Naive thymus-derived CD4-positive, alpha-beta T cell (primary cell): Measurements from ENCODE around the gene CSNK1G3. TPM values are rescaled to one million over a fixed set of nuclear protein-coding genes. Genes with fewer than 3 reads are reported as not detected.
"Not testable (repeated sequence)": the region's sequence is repeated elsewhere in the genome, so short reads cannot be mapped to it uniquely, and the experiment has no call there.

Source experiments
- ATAC-seq: fragments of 150-1000 bp; cut with Tn5 transposase; 2 replicates; pipeline ENCODE4 v1.10.0; 2021; ENCODE audit warnings: mild to moderate bottlenecking, moderate library complexity
- CTCF ChIA-PET: fragments of 350-600 bp; sonication (Branson Sonifier 250); formaldehyde crosslinking; loops from one replicate; lab custom pipeline; 2021; ENCODE audit warnings: antibody characterized with exemption; lab: Charles Lee
- POLR2A ChIA-PET: fragments of 350-600 bp; sonication (Branson Sonifier 250); formaldehyde crosslinking; loops from one replicate; lab custom pipeline; 2021; ENCODE audit warnings: antibody characterized with exemption, inconsistent platforms; lab: Charles Lee
- DNase-seq, 9 donors: peaks; one replicate each; pipeline versions ENCODE4 v3.0.0 to v3.0.0-alpha.2; 2020 to 2022; ENCODE audit warnings: mixed read lengths in 1 of 9
- H3K27ac ChIP-seq: one replicate; pipeline ENCODE4 v1.7.0; 2013; ENCODE audit warnings: mild to moderate bottlenecking, low read depth, low read length, moderate library complexity
- H3K27me3 ChIP-seq, 2 donors: one replicate each; pipeline ENCODE4 v1.7.0; 2013; ENCODE audit warnings: low read length in 2 of 2, mild to moderate bottlenecking in 2 of 2, moderate library complexity in 2 of 2; ENCODE audit not compliant: control insufficient read depth in 2 of 2, insufficient read depth in 2 of 2
- H3K36me3 ChIP-seq, 3 experiments: 1 replicate in 2 of 3; 2 replicates in 1 of 3; pipeline ENCODE4 v1.7.0; 2013; ENCODE audit warnings: low read length in 3 of 3, mild to moderate bottlenecking in 3 of 3, moderate library complexity in 1 of 3; ENCODE audit not compliant: insufficient read depth in 3 of 3, control insufficient read depth in 2 of 3
- H3K4me1 ChIP-seq, 2 donors: one replicate each; pipeline ENCODE4 v1.7.0; 2013; ENCODE audit warnings: low read length in 2 of 2, mild to moderate bottlenecking in 2 of 2, moderate library complexity in 1 of 2; ENCODE audit not compliant: control insufficient read depth in 2 of 2, insufficient read depth in 2 of 2
- H3K4me3 ChIP-seq: 2 replicates; pipeline ENCODE4 v1.7.0; 2013; ENCODE audit warnings: mild to moderate bottlenecking, low read length
- H3K9me3 ChIP-seq, 3 experiments: 1 replicate in 2 of 3; 2 replicates in 1 of 3; pipeline ENCODE4 v1.7.0; 2013; ENCODE audit warnings: low read length in 3 of 3; ENCODE audit not compliant: control insufficient read depth in 2 of 3
- H3K27ac Mint-ChIP-seq, 9 donors: one replicate each; pipeline ENCODE4 v1.8.0; 2020 to 2022; ENCODE audit warnings: mixed read lengths in 9 of 9, mild to moderate bottlenecking in 8 of 9, moderate library complexity in 5 of 9, inconsistent platforms in 2 of 9
- H3K27me3 Mint-ChIP-seq, 5 donors: one replicate each; pipeline ENCODE4 v1.8.0; 2021 to 2022; ENCODE audit warnings: mixed read lengths in 5 of 5, mild to moderate bottlenecking in 1 of 5
- H3K36me3 Mint-ChIP-seq, 5 donors: one replicate each; pipeline ENCODE4 v1.8.0; 2020 to 2022; ENCODE audit warnings: mixed read lengths in 5 of 5, mild to moderate bottlenecking in 3 of 5, inconsistent platforms in 1 of 5
- H3K4me1 Mint-ChIP-seq, 7 donors: one replicate each; pipeline ENCODE4 v1.8.0; 2020 to 2022; ENCODE audit warnings: mixed read lengths in 7 of 7, mild to moderate bottlenecking in 3 of 7, inconsistent platforms in 1 of 7
- H3K4me3 Mint-ChIP-seq, 10 donors: one replicate each; pipeline ENCODE4 v1.8.0; 2020 to 2022; ENCODE audit warnings: mild to moderate bottlenecking in 10 of 10, mixed read lengths in 10 of 10, moderate library complexity in 6 of 10, inconsistent platforms in 2 of 10
- H3K9me3 Mint-ChIP-seq, 11 donors: one replicate each; pipeline ENCODE4 v1.8.0; 2020 to 2022; ENCODE audit warnings: mixed read lengths in 11 of 11, mild to moderate bottlenecking in 4 of 11, inconsistent platforms in 1 of 11, moderate library complexity in 1 of 11
- intact Hi-C, 2 donors: fragments of 100-400 bp; cut with micrococcal nuclease; formaldehyde crosslinking; loops; one replicate each; pipeline ENCODE4 v1.15.1; 2023
- polyA plus RNA-seq, 2 donors: library from polyadenylated mRNA; unstranded; fragments of 300-500 nt; fragmentation: Illumina TruSeq; gene quantifications; one replicate each; pipeline ENCODE4 v1.2.3, GENCODE V29; 2021
- total RNA-seq, 6 experiments: library from RNA in 5 of 6; stranded (reverse) in 5 of 6; gene quantifications; 1 replicate in 5 of 6; 2 replicates in 1 of 6; pipeline ENCODE4 v1.2.3 and lab custom pipeline; 2021 to 2026

The CSNK1G3 gene
- total RNA-seq: 10 to 100 TPM; 33.1 to 83.8 (median 71.0) TPM
- polyA plus RNA-seq: 10 to 100 TPM; 20.0 to 25.6 TPM
- total RNA-seq (lab: John Stamatoyannopoulos, UW): 39.8 reads per million, percentile 66 among the genes with 10 or more reads in this experiment

DNA sequence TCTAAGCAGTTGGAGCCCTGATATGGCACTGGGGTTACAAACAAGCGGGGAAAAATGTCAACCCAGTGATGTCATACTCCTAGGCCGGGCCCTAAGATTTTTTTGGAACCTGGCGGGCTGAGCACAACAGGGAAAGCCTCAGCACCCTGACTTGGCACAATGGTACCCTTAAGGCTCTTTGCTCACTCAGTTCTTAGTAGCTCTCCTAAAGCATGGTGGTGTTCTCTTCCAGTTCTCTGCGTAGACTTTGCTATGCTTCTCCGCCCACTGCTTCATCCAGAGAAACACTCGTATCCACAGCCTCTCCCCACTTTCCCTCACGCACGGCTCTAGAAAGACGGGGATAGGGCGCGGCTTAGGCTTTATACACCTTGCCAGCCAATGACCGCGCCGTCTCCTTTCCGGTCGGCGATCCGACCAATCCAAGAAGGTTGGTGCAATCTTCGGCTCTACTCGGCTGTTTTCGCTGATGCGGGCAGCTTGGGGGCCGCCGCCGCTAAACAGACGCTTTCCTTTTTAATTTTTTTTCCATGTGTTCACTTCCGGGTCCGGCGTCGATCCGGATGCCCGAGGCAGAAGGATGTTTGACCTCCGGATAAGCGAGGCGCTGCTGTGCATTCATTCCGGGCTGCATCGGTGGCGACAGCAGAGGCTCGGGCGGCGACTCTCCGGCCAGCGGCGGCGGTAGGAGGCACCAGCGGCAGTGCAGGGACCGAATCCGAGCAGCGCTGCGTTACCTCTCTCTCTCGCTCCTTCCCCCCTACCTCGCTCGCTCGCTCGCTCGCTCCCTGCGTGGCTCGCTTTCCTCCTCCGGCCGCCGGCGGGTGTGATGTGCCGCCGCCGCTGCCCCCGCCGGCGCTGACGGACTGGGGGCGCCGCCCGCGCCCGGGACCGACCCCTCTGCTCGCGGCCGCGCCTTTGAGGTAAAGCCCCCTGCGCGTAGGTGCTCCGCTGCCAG lies at the start of gene CSNK1G3:
TSS of gene CSNK1G3 (plus strand) at position 530 of the 958 bp plus-strand sequence. CDS start 33,487 bp downstream, outside the sequence.
- Histone ChIP-seq H3K36me3 (no peaks in the 10 kb centered on the region), H3K4me3 (peak within 1 kb of the TSS; percentile 73), H3K9me3 (no peaks in the 10 kb centered on the region), H3K4me1 (peaks cover 15 to 24% of the 10 kb centered on the region in 2 donors), H3K27ac (peak within 1 kb of the TSS; percentile 75), H3K27me3 (no peaks in the 10 kb centered on the region)
- ChIA-PET CTCF (no interaction called here), POLR2A (interaction anchor here (0.6 to 5.3 kb wide), 10 partner anchors 10 to 736 kb away, joined by 3 to 88 read pairs (median 4); partner anchors contain the start of gene CEP120)
- Mint-ChIP-seq H3K4me1 (peaks cover 29 to 55% (median 45%) of the 10 kb centered on the region in 7 donors), H3K27me3 (peaks cover 0 to 16% (median 0%) of the 10 kb centered on the region in 5 donors), H3K9me3 (peaks cover 0 to 4% (median 0%) of the 10 kb centered on the region in 11 donors), H3K4me3 (peak within 1 kb of the TSS; percentile 92 to 100 (median 99)), H3K36me3 (peaks cover 0 to 6% (median 0%) of the 10 kb centered on the region in 5 donors), H3K27ac (peak within 1 kb of the TSS; percentile 96 to 99 (median 98))
- DNase-seq: peak; percentile 74 to 94 (median 89)
- intact Hi-C loops: loop anchor here (1.0 to 10.0 kb wide), 11 partner anchors 33 to 1551 kb away; partner anchors contain the start of genes CEP120 (in 2 of the 2), SRFBP1 (in 2 of the 2), SNX2 (in 1 of the 2) and SNX24 (in 1 of the 2)
- ATAC-seq: peak; percentile 91

DNA sequence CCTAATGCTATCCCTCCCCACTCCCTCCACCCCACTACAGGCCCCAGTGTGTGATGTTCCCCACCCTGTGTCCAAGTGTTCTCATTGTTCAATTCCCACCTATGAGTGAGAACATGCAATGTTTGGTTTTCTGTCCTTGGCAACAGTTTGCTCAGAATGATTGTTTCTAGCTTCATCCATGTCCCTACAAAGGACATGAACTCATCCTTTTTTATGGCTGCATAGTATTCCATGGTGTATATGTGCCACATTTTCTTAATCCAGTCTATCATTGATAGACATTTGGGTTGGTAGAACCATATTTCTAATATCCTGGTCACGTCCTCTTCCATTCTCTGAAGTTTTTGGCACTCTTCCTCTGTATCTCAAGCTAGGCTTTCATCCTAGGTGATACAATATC lies 45.1 kb upstream of the CSNK1G3 start:
- CTCF ChIA-PET: not testable (repeated sequence)

DNA sequence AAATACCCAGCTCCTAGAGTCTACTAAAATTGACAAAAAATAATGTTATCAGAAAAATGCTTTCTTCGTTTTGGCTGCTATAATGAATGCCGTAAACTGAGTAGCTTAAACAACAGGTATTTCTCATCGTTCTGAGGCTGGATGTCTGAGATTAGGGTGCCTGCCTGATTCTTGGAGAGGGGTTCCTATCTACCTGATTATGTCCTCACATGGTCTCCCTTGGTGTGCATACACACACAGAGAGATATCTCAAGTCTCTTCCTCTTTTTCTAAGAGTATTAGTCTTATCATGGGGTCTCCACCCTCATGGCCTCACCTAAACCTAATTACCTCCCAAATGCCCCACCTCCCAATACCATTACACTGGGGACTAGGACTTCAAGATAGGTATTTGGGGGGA lies 40.6 kb upstream of the CSNK1G3 start:
- H3K9me3 Mint-ChIP-seq: peaks cover 0 to 20% (median 8%) of the 10 kb centered on the region in 11 donors

More for the DNA sequence above, 45.1 kb upstream of the CSNK1G3 start:
- H3K4me3 ChIP-seq, H3K27ac ChIP-seq, H3K27me3 ChIP-seq, H3K9me3 ChIP-seq, DNase-seq, H3K4me1 Mint-ChIP-seq, H3K4me1 ChIP-seq, ATAC-seq, POLR2A ChIA-PET, intact Hi-C loops, H3K4me3 Mint-ChIP-seq, H3K36me3 ChIP-seq, H3K27ac Mint-ChIP-seq: not testable (repeated sequence)
- Mint-ChIP-seq H3K27me3 (peaks cover 10 to 27% (median 12%) of the 10 kb centered on the region in 5 donors), H3K36me3 (peaks cover 0 to 11% (median 4%) of the 10 kb centered on the region in 5 donors), H3K9me3 (peaks cover 0 to 21% (median 8%) of the 10 kb centered on the region in 11 donors)

DNA sequence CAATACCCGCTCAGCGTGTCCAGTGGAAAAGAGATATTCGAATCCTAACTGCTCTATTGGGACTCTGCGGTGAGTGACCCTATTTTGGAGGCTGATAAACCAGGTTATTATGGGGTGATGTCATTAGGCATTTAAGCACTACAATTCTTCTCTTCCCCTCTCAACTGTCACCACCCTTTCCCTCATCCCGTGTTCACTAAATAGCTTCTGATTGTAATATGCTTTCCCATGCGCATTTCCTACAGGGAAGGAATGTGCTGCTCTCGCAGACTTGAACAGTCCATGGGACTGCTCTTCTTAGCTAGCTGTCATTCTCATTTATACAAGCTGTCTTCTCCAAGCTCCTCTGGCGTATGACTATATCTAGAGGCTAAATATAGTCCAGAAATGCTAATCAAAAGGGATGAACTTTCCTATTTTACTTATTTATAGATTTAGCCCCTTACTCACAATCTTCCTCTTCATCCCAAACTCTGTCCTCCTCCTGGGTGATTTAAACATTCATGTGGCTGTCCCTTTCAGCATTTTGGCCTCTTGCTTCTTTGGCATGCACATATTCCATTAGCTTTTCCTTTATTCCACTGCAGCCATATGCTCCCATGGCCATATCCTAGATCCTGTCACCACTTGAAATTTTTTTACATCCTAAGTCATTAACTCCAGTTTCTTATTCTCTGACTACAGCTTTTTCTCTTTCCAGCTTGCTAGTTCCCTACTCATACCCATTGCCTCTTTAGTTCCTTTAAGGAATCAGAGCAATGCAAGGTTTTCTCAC lies 39.6 kb upstream of the CSNK1G3 start:
- ATAC-seq (no peak), DNase-seq (no peak)
- ChIA-PET CTCF (no interaction called here), POLR2A (no interaction called here)
- Mint-ChIP-seq H3K27me3 (peaks cover 12 to 31% (median 23%) of the 10 kb centered on the region in 5 donors), H3K4me1 (no peaks in the 10 kb centered on the region), H3K36me3 (peaks cover 0 to 11% (median 4%) of the 10 kb centered on the region in 5 donors), H3K9me3 (peaks cover 0 to 16% (median 4%) of the 10 kb centered on the region in 11 donors), H3K27ac (no peak overlapping the region), H3K4me3 (no peak overlapping the region)
- Histone ChIP-seq H3K36me3 (no peaks in the 10 kb centered on the region), H3K27ac (no peak overlapping the region), H3K9me3 (no peaks in the 10 kb centered on the region), H3K4me1 (no peaks in the 10 kb centered on the region), H3K4me3 (no peak overlapping the region), H3K27me3 (no peaks in the 10 kb centered on the region)
- intact Hi-C loops: no loop called here

More for the DNA sequence above, 40.6 kb upstream of the CSNK1G3 start:
- no peaks in the 10 kb centered on the region for H3K9me3 ChIP-seq
- ChIA-PET POLR2A (no interaction called here), CTCF (no interaction called here)
- H3K4me3 Mint-ChIP-seq: no peak overlapping the region
- H3K36me3 Mint-ChIP-seq: peaks cover 0 to 11% (median 4%) of the 10 kb centered on the region in 5 donors
- peaks cover 12 to 34% (median 23%) of the 10 kb centered on the region in 5 donors for H3K27me3 Mint-ChIP-seq
- H3K27ac Mint-ChIP-seq: no peak overlapping the region
- no peak overlapping the region for H3K27ac ChIP-seq
- no peaks in the 10 kb centered on the region for H3K4me1 ChIP-seq
- ATAC-seq (no peak), DNase-seq (no peak)
- H3K4me3 ChIP-seq: no peak overlapping the region
- no peaks in the 10 kb centered on the region for H3K27me3 ChIP-seq
- no peaks in the 10 kb centered on the region for H3K4me1 Mint-ChIP-seq
- intact Hi-C loops: no loop called here
- no peaks in the 10 kb centered on the region for H3K36me3 ChIP-seq

DNA sequence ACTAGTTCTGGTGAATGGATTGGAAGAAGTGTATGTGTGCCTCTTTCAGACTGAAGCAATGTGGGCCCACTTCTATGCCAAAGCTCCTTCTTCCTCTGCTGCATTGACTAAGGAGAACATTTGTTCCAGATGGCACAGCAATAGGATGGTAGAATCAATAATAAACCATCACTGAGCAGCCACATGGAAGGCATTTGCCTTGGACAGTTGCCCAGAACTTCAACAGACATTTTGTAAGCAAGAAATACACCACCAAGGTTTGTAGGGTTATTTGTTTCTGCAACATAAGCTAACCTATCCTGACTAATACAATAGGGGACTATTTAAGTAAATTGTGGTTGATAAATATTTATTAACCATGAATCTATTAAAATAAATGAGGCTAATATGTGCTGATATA lies 37.7 kb upstream of the CSNK1G3 start:
- no peaks in the 10 kb centered on the region for H3K36me3 ChIP-seq
- H3K36me3 Mint-ChIP-seq: peaks cover 0 to 10% (median 4%) of the 10 kb centered on the region in 5 donors
- ChIA-PET POLR2A (no interaction called here), CTCF (no interaction called here)
- intact Hi-C loops: no loop called here
- no peak for DNase-seq
- no peaks in the 10 kb centered on the region for H3K27me3 ChIP-seq
- no peak overlapping the region for H3K27ac Mint-ChIP-seq
- no peaks in the 10 kb centered on the region for H3K4me1 Mint-ChIP-seq
- H3K27me3 Mint-ChIP-seq: peaks cover 10 to 22% (median 13%) of the 10 kb centered on the region in 5 donors
- peaks cover 0 to 12% (median 0%) of the 10 kb centered on the region in 11 donors for H3K9me3 Mint-ChIP-seq
- H3K9me3 ChIP-seq: no peaks in the 10 kb centered on the region
- H3K4me1 ChIP-seq: no peaks in the 10 kb centered on the region
- no peak overlapping the region for H3K4me3 ChIP-seq
- no peak for ATAC-seq
- no peak overlapping the region for H3K27ac ChIP-seq
- no peak overlapping the region for H3K4me3 Mint-ChIP-seq

DNA sequence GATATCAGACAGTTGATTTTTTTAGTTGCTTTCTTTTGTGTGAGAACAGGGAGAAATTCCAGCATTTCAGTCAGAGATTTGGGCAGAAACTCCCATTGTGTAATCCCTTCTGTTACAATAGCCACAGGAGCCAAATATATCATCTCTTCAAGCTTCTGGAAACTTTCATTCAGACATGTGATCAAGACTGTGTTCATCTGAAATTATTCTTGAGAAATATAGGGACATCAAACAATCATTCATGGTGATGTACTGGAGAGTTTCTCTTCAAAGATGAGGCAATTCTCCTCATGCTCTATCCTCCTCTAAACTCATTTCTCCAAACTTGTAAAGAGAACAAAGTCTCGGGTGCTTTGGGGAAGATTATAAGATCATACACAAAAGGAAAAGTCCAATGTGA lies 35.2 kb upstream of the CSNK1G3 start:
- intact Hi-C loops: no loop called here
- DNase-seq (no peak), ATAC-seq (no peak)
- ChIA-PET POLR2A (no interaction called here), CTCF (no interaction called here)
- H3K27me3 Mint-ChIP-seq: peaks cover 0 to 16% (median 4%) of the 10 kb centered on the region in 5 donors
- H3K36me3 ChIP-seq: no peaks in the 10 kb centered on the region
- H3K4me1 Mint-ChIP-seq: no peaks in the 10 kb centered on the region
- H3K9me3 ChIP-seq: no peaks in the 10 kb centered on the region
- no peaks in the 10 kb centered on the region for H3K4me1 ChIP-seq
- H3K4me3 ChIP-seq: no peak overlapping the region
- no peak overlapping the region for H3K27ac ChIP-seq
- no peak overlapping the region for H3K27ac Mint-ChIP-seq
- H3K4me3 Mint-ChIP-seq: no peak overlapping the region
- no peaks in the 10 kb centered on the region for H3K27me3 ChIP-seq
- H3K9me3 Mint-ChIP-seq: peaks cover 0 to 2% (median 0%) of the 10 kb centered on the region in 11 donors
- peaks cover 0 to 4% (median 0%) of the 10 kb centered on the region in 5 donors for H3K36me3 Mint-ChIP-seq
